HepG2 (cell line): ENCODE data around the gene R3HDM4. TPM values are rescaled to one million over a fixed set of nuclear protein-coding genes. Genes with fewer than 3 reads are reported as not detected.

Experiments used
- BCL6 ChIP-seq: IDR thresholded peaks from 2 replicates; pipeline ENCODE4 v1.6.1; 2016; ENCODE audit warnings: missing genetic modification reagents, missing compliant biosample characterization
- GATAD2A ChIP-seq: IDR thresholded peaks from 2 replicates; pipeline ENCODE4 v1.6.1; 2016
- NFKB2 ChIP-seq: sonication (generic); formaldehyde crosslinking; IDR thresholded peaks from 2 replicates; pipeline ENCODE4 v1.4.0; 2020; ENCODE audit warnings: missing genetic modification reagents, borderline replicate concordance
- RAD21 ChIP-seq: fragments of 450-650 bp; formaldehyde crosslinking; IDR thresholded peaks from 2 replicates; pipeline ENCODE4 v1.5.0; 2020; ENCODE audit warnings: mild to moderate bottlenecking
- RAD51 ChIP-seq: fragments of 450-650 bp; IDR thresholded peaks from 2 replicates; pipeline ENCODE4 v1.6.1; 2016; ENCODE audit warnings: borderline replicate concordance
- SMARCE1 ChIP-seq: fragments of 450-650 bp; IDR thresholded peaks from 2 replicates; pipeline ENCODE4 v1.6.1; 2017; ENCODE audit warnings: borderline replicate concordance
- SNAPC2 ChIP-seq: sonication (generic); formaldehyde crosslinking; IDR thresholded peaks from 2 replicates; pipeline ENCODE4 v1.8.1; 2022; ENCODE audit warnings: mild to moderate bottlenecking, missing genetic modification reagents
- YEATS4 ChIP-seq: sonication (generic); formaldehyde crosslinking; IDR thresholded peaks from 2 replicates; pipeline ENCODE4 v1.4.0; 2020; ENCODE audit warnings: missing genetic modification reagents, borderline replicate concordance
- YY1 ChIP-seq: IDR thresholded peaks from 2 replicates; pipeline ENCODE4 v1.6.1; 2011; ENCODE audit warnings: low read length, low read depth, moderate library complexity, mild to moderate bottlenecking; ENCODE audit not compliant: insufficient read depth, insufficient replicate concordance
- ZIK1 ChIP-seq: sonication (generic); formaldehyde crosslinking; IDR thresholded peaks from 2 replicates; pipeline ENCODE4 v1.5.0; 2020; ENCODE audit warnings: mild to moderate bottlenecking, low read depth, missing genetic modification reagents, borderline replicate concordance
- ZNF143 ChIP-seq: sonication (generic); formaldehyde crosslinking; IDR thresholded peaks from 2 replicates; pipeline ENCODE4 v1.4.0; 2020; ENCODE audit warnings: missing genetic modification reagents
- ZNF350 ChIP-seq: sonication (generic); formaldehyde crosslinking; IDR thresholded peaks from 2 replicates; pipeline ENCODE4 v1.4.0; 2020; ENCODE audit warnings: mild to moderate bottlenecking, low read depth, missing genetic modification reagents, borderline replicate concordance
- ZNF563 ChIP-seq: sonication (generic); formaldehyde crosslinking; IDR thresholded peaks from 2 replicates; pipeline ENCODE4 v1.8.0; 2022; ENCODE audit warnings: mild to moderate bottlenecking, moderate library complexity, missing genetic modification reagents
- ZNF577 ChIP-seq: sonication (generic); formaldehyde crosslinking; IDR thresholded peaks from 2 replicates; pipeline ENCODE4 v1.4.0; 2020; ENCODE audit warnings: mild to moderate bottlenecking, low read depth, missing genetic modification reagents, borderline replicate concordance
- ZNF605 ChIP-seq: sonication (generic); formaldehyde crosslinking; IDR thresholded peaks from 2 replicates; pipeline ENCODE4 v1.8.0; 2022; ENCODE audit warnings: mild to moderate bottlenecking, missing genetic modification reagents
- ZNF672 ChIP-seq: sonication (generic); formaldehyde crosslinking; IDR thresholded peaks from 2 replicates; pipeline ENCODE4 v1.8.1; 2022; ENCODE audit warnings: missing genetic modification reagents
- polyA plus RNA-seq, 8 experiments: library from polyadenylated mRNA; depleted of rRNA in 3 of 8; stranded (reverse) in 7 of 8; unstranded in 1 of 8; fragments of >200 nt; fragmentation: Illumina TruSeq in 4 of 8; extraction: Trizol in 4 of 8; gene quantifications; 2 replicates each; pipeline versions ENCODE4 v1.2.1 to v1.2.3, GENCODE V29; 2011 to 2016; ENCODE audit warnings: low read depth in 4 of 8, missing spikeins in 1 of 8, mixed read lengths in 1 of 8; ENCODE audit not compliant: insufficient read depth in 1 of 8
- total RNA-seq, 5 experiments: library from RNA; depleted of rRNA; stranded (reverse); fragments of >200 nt; fragmentation: Illumina TruSeq; extraction: Trizol; gene quantifications; 2 replicates each; pipeline ENCODE4 v1.2.3, GENCODE V29; 2016; ENCODE audit warnings: low read depth in 1 of 5
- TF ChIP-seq, protein P1 (sequence below): sonication (generic); formaldehyde crosslinking; IDR thresholded peaks from 2 replicates; pipeline ENCODE4 v1.4.0; 2020; ENCODE audit warnings: mild to moderate bottlenecking, missing genetic modification reagents
- TF ChIP-seq, protein P2 (sequence below): sonication (generic); formaldehyde crosslinking; IDR thresholded peaks from 2 replicates; pipeline ENCODE4 v1.9.0; 2022; ENCODE audit warnings: low read depth, missing genetic modification reagents
- TF ChIP-seq, protein P3 (sequence below): IDR thresholded peaks from 2 replicates; pipeline ENCODE4 v1.6.1; 2016
- TF ChIP-seq, protein P4 (sequence below): sonication (generic); formaldehyde crosslinking; IDR thresholded peaks from 2 replicates; pipeline ENCODE4 v1.5.0; 2020; ENCODE audit warnings: mild to moderate bottlenecking, missing genetic modification reagents

R3HDM4 gene
- total and polyA plus RNA-seq, 2 of the 13 experiments (the other 11 are each of a cell fraction or from before 2014, with no cell fraction given), result 26.2 to 26.9 TPM

DNA sequence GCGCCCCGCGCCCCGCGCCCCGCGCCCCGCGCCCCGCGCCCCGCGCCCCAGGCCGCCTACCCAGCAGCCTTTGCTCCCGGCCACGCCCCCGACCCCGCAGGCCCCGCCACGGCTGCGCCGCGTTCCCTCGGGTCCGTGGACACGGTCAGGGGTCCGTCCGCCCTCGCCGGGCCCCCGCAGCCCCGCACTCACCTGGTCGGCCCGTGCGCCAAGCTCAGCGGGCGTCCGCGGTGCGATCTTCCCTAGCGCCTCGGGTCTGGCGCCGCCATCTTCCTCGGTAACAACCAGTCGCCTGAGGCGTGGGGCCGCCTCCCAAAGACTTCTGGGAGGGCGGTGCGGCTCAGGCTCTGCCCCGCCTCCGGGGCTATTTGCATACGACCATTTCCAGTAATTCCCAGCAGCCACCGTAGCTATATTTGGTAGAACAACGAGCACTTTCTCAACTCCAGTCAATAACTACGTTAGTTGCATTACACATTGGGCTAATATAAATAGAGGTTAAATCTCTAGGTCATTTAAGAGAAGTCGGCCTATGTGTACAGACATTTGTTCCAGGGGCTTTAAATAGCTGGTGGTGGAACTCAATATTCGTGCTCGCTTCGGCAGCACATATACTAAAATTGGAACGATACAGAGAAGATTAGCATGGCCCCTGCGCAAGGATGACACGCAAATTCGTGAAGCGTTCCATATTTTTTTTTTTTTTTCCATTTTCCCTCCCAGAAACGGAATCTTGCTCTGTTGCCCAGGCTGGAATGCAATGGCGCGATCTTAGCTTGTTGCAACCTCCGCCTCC, 19.9 kb downstream of the R3HDM4 start, which contains the start of the genes MED16 and RNU6-9 (continued):
- TF ChIP-seq, protein P1, sequence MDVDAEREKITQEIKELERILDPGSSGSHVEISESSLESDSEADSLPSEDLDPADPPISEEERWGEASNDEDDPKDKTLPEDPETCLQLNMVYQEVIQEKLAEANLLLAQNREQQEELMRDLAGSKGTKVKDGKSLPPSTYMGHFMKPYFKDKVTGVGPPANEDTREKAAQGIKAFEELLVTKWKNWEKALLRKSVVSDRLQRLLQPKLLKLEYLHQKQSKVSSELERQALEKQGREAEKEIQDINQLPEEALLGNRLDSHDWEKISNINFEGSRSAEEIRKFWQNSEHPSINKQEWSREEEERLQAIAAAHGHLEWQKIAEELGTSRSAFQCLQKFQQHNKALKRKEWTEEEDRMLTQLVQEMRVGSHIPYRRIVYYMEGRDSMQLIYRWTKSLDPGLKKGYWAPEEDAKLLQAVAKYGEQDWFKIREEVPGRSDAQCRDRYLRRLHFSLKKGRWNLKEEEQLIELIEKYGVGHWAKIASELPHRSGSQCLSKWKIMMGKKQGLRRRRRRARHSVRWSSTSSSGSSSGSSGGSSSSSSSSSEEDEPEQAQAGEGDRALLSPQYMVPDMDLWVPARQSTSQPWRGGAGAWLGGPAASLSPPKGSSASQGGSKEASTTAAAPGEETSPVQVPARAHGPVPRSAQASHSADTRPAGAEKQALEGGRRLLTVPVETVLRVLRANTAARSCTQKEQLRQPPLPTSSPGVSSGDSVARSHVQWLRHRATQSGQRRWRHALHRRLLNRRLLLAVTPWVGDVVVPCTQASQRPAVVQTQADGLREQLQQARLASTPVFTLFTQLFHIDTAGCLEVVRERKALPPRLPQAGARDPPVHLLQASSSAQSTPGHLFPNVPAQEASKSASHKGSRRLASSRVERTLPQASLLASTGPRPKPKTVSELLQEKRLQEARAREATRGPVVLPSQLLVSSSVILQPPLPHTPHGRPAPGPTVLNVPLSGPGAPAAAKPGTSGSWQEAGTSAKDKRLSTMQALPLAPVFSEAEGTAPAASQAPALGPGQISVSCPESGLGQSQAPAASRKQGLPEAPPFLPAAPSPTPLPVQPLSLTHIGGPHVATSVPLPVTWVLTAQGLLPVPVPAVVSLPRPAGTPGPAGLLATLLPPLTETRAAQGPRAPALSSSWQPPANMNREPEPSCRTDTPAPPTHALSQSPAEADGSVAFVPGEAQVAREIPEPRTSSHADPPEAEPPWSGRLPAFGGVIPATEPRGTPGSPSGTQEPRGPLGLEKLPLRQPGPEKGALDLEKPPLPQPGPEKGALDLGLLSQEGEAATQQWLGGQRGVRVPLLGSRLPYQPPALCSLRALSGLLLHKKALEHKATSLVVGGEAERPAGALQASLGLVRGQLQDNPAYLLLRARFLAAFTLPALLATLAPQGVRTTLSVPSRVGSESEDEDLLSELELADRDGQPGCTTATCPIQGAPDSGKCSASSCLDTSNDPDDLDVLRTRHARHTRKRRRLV (CRISPR knock-in tag), result peak; percentile 100
- TF ChIP-seq ZIK1 (CRISPR knock-in tag) (peak; percentile 84; the same call in 1 of the 2 replicates), ZNF672 (CRISPR knock-in tag) (no peak), SNAPC2 (CRISPR knock-in tag) (peak; percentile 100), SMARCE1 (no peak), RAD21 (CRISPR knock-in tag) (peak; percentile 59), GATAD2A (CRISPR knock-in tag) (peak; percentile 57; the same call in 1 of the 2 replicates), ZNF350 (CRISPR knock-in tag) (peak; percentile 29; the same call in 1 of the 2 replicates), ZNF577 (CRISPR knock-in tag) (no peak), ZNF605 (peak; percentile 57; the same call in 1 of the 2 replicates), RAD51 (no peak), ZNF563 (CRISPR knock-in tag) (peak; percentile 54; the same call in 1 of the 2 replicates), YY1 (peak; percentile 95), NFKB2 (CRISPR knock-in tag) (no peak), ZNF143 (peak; percentile 89), YEATS4 (peak; percentile 68; the same call in 1 of the 2 replicates), BCL6 (CRISPR knock-in tag) (peak; percentile 37; the same call in 1 of the 2 replicates)
- TF ChIP-seq, protein P2, sequence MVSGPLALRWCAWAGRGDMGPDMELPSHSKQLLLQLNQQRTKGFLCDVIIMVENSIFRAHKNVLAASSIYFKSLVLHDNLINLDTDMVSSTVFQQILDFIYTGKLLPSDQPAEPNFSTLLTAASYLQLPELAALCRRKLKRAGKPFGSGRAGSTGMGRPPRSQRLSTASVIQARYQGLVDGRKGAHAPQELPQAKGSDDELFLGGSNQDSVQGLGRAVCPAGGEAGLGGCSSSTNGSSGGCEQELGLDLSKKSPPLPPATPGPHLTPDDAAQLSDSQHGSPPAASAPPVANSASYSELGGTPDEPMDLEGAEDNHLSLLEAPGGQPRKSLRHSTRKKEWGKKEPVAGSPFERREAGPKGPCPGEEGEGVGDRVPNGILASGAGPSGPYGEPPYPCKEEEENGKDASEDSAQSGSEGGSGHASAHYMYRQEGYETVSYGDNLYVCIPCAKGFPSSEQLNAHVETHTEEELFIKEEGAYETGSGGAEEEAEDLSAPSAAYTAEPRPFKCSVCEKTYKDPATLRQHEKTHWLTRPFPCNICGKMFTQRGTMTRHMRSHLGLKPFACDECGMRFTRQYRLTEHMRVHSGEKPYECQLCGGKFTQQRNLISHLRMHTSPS (CRISPR knock-in tag), result no peak
- TF ChIP-seq, protein P3, sequence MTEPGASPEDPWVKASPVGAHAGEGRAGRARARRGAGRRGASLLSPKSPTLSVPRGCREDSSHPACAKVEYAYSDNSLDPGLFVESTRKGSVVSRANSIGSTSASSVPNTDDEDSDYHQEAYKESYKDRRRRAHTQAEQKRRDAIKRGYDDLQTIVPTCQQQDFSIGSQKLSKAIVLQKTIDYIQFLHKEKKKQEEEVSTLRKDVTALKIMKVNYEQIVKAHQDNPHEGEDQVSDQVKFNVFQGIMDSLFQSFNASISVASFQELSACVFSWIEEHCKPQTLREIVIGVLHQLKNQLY (CRISPR knock-in tag), result no peak
- TF ChIP-seq, protein P4, sequence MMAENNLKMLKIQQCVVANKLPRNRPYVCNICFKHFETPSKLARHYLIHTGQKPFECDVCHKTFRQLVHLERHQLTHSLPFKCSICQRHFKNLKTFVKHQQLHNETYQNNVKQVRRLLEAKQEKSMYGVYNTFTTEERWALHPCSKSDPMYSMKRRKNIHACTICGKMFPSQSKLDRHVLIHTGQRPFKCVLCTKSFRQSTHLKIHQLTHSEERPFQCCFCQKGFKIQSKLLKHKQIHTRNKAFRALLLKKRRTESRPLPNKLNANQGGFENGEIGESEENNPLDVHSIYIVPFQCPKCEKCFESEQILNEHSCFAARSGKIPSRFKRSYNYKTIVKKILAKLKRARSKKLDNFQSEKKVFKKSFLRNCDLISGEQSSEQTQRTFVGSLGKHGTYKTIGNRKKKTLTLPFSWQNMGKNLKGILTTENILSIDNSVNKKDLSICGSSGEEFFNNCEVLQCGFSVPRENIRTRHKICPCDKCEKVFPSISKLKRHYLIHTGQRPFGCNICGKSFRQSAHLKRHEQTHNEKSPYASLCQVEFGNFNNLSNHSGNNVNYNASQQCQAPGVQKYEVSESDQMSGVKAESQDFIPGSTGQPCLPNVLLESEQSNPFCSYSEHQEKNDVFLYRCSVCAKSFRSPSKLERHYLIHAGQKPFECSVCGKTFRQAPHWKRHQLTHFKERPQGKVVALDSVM, result peak; percentile 54; the same call in 1 of the 2 replicates
